NOMO-1 (cell line): ENCODE results near the gene DCHS1.

ENCODE experiments used
- DNase-seq, 2 experiments: peaks; one replicate each; lab custom pipeline; 2025; ENCODE audit not compliant: unreplicated experiment in 2 of 2; lab: John Stamatoyannopoulos, UW

Gene DCHS1

DNA sequence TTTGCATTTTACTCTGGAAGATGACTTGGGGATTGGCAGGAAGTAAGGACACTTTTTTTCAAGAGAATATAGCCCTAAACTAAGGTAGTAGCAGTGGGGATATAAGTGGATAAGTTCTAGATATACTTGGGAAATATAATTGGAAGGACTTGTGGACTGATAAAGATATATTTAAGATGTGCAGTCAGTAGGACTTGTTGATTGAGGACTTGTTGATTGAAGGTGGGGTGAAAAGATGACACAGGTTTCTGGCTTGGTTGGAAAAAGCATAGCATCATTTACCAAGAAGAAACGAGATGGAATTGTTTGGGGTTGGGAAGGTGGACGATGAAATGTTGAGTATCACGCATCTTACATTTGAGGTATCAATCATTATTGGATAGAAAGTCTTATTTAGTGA, 42.1 kb downstream of the DCHS1 start:
- DNase-seq, result no peak

DNA sequence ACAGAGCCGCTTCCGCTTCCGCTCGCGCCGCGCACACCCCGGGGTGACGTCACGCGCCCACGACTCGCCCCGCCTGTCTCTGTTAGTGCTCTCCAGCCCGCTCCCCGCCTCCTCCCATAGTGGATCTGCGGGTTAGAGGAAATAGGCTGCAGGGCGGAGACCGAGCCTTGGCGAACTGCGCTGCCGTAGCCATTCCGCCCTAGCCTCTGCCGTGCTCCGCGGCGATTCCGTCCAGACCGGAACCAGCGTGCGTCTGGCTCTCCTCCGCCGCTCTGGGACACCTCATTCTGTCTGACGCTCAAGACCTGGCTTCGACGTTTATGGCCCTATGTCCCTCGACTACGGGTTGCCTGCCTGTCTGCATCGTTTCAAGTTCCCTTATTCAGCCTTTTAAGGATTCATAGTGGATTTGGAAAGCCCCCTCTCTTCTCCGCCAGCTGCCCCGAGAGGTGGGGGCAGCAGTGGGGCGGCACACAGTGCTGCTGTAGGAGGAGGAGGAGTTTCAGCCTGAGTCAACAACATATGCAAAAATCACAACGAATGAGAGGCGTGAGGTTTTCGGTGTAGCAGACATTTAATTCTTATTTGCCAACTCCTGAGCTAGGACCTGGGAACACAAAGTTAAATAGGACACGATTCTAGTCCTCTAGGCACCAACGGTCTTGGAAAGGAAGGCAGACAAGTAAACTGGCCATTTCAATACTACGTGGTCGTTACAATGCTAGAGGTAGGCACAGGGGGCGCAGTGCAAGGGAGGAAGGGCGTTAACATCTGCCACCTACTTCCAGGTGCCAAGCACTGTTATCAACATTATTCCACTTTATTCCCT, 43.2 kb downstream of the DCHS1 start, which contains the start of gene TAF10:
TAF10 (minus strand) TSS at position 4 of the 829 bp plus-strand sequence. CDS start 27 bp downstream, outside the sequence.
- DNase-seq, result peak; percentile 96 to 97

DNA sequence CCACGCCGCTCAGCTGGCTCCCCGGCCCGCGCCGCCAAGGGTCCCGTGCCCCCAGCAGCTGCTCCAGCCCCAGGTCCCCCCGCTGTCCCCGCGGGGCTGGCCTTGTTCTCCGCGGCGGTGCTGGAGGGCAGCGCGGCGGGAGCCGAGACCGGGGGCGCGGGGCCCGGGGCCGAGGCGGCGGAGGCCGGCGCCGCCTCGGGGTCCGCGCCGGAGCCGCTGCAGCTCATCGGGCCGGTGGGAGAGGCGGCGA, 43.7 kb downstream of the DCHS1 start:
- no peak for DNase-seq

DNA sequence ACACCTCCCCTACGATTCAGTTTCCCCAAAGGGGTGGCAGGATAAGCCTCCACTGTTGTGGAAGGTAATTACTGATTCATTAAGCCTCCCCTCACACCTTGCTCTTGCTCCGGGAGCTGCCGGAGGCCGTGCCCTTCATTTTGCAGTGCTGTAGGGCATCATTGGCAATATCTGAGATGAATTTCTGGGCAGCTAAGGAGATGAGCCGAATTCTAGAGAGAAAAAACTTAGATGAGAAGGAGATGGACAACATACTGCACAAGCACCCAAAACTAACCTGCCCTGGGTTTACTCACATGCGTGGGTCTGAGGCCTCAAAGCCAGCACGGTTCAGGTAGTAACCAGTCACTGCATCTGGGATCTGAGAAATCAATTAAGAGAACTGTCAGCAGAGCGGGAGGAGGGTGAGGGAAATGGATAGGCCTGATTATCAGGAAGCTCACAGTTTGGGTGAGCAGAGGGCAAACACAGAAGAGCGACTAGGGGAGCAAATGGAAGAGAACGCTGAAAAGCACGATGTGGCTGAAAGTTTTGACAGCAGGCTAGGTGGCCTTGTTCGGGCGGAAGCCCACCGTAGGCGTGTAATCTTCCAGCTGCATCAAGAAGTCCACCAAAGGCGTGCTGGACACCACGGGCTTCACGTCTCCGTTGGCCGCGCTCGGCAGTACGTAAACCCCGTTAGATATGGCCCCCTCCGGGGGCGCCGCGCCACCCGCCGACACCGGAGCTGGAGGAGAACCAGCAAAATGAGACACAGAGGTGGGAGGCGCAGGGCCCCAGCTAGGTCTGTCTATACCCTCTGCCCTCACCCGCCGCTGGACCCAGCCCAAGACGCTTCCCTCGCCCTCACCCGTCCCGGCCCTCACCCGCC, 44.3 kb downstream of the DCHS1 start:
- no peak for DNase-seq

DNA sequence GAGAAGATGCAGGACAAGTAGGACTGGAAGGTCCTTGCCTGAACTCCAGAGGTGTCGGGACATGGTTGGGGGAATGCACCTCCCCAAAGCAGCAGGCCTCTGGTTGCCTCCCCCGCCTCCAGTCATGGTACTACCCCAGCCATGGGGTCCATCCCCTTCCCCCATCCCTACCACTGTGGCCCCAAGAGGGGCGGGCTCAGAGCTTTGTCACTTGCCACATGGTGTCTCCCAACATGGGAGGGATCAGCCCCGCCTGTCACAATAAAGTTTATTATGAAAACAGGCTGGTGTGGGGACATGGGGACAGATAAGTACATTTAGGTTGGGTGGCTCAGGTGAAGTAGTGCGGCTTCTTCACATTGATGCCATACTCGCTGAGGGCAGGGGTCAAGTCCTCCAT, 45.0 kb downstream of the DCHS1 start:
- no peak for DNase-seq

DNA sequence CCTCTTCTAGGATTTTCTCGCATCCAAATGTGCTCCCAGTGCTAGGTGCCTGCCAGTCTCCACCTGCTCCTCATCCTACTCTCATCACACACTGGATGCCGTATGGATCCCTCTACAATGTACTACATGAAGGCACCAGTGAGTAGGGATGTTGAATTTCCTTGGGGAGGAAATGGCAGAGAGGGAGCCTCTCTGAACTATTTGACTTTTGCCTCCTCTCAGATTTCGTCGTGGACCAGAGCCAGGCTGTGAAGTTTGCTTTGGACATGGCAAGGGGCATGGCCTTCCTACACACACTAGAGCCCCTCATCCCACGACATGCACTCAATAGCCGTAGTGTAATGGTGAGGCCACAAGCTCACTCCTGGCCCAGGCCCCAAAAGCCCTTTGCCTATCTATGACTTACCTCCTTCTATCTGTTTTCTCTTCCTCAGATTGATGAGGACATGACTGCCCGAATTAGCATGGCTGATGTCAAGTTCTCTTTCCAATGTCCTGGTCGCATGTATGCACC, 46.0 kb downstream of the DCHS1 start:
- DNase-seq, result no peak

DNA sequence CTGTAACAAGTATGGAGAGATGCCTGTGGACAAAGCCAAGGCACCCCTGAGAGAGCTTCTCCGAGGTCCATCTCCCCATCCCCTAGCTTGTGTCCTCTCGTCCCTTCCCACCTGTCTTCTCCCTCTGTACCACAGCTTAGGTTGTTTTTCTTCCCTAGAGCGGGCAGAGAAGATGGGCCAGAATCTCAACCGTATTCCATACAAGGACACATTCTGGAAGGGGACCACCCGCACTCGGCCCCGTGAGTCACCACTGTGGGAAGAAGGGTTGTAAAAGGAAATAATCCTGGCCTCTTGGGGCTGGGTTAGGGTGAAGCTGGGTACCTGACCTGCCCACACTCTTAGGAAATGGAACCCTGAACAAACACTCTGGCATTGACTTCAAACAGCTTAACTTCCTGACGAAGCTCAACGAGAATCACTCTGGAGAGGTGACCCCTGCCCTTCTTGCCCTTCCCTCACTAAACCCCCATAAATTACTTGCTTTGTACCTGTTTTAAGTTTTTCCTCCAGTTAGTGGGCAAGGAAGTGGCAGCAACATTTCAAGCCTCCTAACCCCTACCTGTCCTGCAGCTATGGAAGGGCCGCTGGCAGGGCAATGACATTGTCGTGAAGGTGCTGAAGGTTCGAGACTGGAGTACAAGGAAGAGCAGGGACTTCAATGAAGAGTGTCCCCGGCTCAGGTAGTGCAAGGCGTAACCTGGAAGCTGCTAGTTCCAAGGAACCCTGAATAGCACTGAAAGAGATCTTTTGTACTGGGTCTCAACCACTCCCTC, 46.7 kb downstream of the DCHS1 start:
- no peak for DNase-seq

DNA sequence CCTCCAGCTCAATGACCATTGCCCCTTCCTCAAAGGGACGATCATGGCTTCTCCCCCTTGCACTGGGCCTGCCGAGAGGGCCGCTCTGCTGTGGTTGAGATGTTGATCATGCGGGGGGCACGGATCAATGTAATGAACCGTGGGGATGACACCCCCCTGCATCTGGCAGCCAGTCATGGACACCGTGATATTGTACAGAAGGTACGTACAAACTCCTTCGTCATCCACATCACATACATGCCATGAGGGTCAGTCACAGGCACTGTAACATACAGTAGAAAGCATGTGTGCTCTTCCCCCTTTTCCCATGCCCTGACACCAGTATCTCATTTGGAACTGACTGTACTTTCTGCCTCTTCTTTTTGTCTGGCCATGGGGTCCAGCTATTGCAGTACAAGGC, 47.6 kb downstream of the DCHS1 start:
- DNase-seq, result no peak

DNA sequence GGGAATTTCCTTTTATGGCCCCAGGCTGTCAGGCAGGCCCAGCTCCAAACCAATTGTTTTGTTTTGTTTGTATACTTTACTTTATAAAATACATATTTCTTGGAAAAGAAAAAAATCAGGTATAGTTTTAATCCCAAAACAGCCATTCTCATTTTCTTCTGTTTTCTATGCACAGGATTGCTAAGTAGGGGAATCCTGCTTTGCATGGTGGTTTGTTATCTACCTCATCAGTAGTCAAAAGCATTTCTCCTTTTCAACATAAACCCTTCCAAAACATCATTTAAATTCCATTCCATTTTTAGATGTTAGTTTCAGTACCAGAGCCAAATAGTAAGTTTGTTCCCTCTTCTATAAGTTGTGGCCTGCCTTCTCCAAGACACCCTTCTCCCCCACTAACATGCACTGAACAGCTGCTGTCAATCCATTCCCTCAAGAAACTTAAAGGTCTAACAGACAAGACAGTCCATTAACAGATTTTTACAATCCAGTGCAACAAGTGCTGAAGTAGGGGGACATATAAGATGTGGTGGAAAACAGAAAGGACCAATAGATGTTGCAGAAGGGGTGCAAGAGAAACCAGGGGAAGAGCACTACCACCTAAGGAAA, 48.3 kb downstream of the DCHS1 start:
- DNase-seq, result no peak

DNA sequence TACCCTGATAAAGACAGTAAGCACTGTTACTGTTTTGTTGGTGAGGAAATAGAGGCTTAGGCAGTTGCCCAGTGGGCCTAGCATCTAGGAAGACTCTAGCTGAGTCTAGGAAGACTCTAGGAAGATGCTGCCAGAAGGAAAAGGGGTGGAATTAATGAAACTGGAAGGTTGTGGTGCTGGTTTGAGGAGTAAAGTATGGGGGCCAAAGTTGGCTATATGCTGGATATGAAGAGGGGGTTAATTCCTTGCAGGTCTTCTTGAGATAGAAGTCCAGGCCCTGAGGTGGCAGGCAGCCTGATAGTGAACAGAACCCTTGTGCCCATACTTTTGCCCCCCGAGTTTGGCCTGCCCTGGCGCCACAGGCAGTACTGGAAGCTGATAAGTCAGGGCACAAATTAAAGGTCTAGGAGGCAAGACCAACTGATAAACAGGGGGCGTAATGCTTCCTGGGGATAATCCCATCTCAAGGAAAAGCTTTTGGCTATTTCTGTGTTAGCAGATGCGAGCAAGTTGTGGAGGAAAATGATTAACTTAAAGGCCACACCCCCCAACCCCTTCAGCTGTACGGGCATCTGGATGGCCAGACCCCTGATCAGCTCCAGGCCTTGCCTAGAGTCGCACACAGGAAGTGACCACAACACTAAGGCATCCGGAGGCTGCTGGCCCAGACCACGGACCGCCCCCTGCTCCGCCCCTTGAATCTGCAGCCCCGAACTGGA, 49.0 kb downstream of the DCHS1 start:
- peak; percentile 62 to 63 for DNase-seq

DNA sequence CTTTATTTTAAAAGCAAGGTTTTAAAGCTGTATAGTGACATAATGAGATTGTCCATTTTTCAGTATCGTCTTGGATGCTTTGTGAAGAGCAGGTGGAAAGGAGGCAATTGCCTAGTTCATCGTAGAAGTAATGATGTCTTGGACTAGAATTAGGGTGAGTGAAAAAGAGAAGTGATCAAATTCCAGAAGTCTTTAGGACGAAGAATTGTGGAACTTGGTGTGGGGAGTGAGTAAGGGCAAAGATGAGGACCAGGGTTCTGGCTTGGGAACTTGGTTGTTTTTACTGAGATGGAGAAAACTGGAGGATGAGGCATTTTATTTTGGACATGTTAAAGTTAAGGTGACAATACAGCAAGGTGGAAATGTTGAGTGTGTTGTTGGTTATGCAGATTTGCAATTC, 50.8 kb downstream of the DCHS1 start:
- no peak for DNase-seq

DNA sequence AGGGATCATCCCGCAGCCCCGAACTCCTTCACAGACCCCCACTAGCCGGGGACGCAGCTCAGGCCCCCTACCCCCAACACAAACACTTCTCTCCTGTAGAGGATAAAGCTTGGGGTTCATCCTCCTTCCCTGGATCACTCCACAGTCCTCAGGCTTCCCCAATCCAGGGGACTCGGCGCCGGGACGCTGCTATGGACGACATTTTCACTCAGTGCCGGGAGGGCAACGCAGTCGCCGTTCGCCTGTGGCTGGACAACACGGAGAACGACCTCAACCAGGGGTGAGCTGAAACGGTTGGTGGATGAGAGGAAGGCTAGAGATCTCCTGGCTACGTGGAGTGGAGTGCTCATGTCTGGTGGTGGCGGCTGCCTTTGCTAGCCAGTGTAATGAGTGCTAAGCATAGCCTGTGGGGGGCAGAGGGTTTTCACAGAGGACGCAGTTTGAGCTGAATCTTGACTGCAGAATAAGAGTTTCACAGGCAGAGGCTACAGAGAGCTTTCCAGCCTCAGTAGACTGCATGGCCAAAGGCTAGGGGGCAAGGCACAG, 51.5 kb downstream of the DCHS1 start:
- peak; percentile 32 to 43 for DNase-seq

DNA sequence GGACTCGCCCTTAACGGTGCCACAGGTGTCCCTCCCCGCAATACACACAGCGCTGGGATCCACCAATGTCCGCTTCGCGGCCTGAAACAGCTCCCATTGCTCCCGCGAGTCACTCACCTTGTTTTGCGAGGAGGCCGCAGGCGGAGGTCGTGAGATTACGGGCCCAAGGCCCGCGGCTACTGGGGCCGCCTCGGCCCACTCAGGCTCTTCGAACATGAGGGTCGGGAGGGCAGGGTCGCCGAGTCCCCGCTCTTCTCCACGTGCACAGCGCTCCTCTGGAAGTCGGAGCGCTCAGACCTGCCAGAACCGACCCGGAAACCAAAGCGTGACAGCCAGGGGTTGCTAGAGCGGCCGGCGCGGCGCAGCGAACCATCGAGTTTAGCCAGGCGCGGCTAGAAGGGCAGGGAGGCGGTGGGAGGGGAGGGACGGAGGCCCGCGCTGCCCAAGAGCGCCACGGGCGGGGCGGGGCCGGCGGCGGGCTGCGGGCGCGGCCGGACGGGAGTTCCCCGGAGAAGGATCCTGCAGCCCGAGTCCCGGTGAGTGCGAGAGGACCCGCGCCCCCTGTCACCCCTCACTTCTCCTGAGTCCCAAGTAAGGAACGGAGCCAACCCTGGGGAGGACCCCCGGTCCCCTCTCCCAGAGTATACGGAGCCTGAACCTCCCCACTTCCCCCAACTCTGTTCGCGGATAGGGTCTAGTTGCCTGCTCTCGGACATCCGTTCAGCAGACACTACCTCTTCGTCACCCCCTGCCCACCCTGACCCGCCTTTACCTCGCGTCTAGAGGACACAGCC, 52.1 kb downstream of the DCHS1 start, which contains the start of the genes ILK and RRP8:
ILK (plus strand) TSS at position 488 of the 794 bp plus-strand sequence. CDS start 498 bp downstream, outside the sequence.
RRP8 (minus strand) TSS at position 330 of the 794 bp plus-strand sequence; CDS start at position 216, 114 bp downstream.
- DNase-seq, result peak; percentile 85 to 94

DNA sequence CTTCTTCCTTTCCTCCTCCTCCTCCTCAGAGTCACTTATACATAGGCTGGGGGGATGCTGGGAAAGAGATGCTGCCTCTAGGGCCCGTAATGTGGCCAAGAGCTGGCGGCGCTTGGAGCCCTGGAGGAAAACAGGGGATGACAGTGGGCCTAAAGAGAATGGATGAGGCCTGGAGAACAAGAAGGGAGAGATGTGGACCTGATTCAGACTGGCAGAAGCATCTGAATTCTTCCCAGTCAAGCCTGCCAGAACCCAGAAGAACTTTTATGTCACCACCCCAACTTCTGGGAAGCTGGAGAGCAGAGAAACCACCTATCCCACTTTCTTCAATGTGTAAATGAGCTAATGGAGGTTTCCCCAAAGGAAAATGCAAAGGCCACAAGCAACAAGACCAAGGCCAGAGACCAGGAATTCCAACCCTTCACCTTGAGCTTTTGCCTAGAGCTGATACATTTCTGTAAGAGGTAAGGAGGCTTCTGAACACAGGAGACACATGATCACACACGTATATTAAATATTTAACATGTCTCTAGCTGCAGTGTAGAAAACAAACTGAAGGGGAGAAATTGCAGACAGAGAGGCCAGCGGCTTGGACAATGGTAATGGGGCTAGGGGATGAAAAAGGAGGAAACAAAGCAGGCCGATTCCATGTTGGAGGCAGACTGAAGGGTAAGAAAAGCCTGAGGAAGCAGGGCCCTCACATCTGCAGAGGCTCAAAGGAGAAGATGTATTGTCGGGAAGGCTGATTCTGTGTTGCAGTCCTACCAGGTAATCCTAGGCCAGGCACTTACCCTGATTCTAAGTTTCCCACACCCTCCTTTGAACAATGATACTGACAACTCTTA, 53.3 kb downstream of the DCHS1 start:
- no peak for DNase-seq

DNA sequence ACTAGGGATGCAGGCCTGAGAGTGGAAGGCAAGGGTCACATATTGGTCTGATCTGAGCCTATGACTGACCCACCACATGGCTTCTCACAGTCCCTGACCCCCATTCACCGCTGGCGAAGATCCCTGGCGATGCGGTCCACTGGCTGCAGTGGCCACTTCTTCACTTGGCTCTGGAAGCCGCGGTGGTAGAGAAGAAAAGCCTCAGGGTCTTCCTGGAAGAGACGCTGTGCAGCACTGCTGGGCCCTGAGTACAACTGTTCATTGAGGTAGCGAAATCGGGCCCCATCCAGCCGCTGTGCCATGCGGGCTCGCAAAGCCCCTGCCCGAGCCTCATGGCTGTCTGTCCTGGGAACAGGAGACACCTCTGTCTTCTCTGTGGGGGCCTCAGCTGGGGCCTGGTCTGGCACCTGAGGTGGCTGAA, 54.6 kb downstream of the DCHS1 start:
- no peak for DNase-seq

DNA sequence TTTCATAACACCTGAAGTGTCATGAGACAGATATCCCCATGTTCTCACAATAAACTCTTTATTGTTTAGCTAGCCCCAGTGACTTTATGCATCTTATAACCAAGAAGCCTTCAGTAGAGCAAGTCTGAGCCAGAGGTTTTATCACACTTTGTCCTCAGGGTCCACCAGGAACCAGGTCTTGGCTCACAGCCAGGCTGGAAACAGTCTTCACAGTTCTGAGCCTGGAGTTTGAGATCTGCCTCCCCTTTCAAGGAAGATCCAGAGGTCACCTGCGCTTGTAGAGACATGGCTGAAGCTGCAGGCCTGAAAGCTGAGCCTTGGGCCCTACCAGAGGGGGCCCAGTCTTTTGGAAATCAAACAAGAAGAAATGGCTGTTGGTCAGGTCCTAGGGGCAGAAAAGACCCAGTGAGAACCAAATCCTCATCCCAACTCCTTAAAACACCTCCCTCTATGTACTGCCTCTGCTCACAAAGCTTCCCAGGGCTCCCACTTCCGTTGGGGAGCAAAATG, 55.7 kb downstream of the DCHS1 start:
- no peak for DNase-seq

DNA sequence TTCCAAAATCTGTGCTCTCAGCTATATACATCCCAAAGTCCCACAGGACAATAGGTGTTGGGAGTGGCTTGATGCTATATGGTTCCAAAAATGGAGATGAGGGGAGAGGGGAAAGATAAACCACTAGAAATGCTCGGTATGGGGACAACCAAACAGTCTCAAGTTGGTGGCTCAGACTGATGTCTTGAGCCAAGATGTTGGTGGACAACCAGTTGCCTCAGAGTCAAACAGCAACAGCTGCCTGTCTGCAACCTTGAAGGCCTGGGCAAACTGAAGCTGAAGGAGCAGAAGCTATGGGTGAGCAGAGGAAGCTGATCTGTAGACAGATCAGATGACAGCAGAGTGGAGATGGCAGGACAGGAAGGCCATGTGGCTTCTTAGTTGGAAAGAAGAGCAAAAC, 56.2 kb downstream of the DCHS1 start:
- DNase-seq, result no peak

DNA sequence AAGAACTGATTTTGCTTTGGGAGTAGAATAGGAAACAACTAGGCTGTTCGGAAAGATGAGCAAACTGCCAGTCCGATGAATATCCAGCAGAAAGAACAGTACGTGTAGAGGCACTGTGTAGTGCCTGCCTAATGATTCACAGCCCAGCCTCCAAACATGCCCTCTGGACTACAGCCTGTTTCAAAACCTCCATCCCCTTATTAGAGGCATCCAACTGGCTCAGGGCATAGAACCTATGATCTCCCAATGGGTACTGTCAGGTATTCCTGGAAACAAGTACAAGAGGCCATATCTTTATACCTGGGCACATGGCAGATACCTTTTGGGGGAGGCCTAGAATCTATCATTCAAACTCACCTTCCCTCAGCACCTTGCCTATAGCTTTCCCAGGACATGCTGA, 57.1 kb downstream of the DCHS1 start:
- no peak for DNase-seq
